ENCODE measurements around the gene LAIR2. TPM values are rescaled to one million over a fixed set of nuclear protein-coding genes. Genes with fewer than 3 reads are reported as not detected.

The LAIR2 gene
- polyA plus RNA-seq, 2 of the 4 experiments (the other 2 are of a cell fraction): not detected

GRCh38 chr19:54489341-54489740 is 13.3 kb upstream of the LAIR2 start:
- ATAC-seq (peak; percentile 55; a peak in 4 of 6 replicates), DNase-seq (ENCODE audit: low read depth in 1 of 2, low spot score in 1 of 2) (no peak), FAIRE-seq (no peak)
- Histone ChIP-seq H3K4me1 (no peaks in the 10 kb centered on the region), H3K9me3 (no peaks in the 10 kb centered on the region), H3K4me3 (no peak overlapping the region), H3K4me2 (no peak overlapping the region), H3K27ac (no peak overlapping the region)
- 45% methylated on average over 7 of the region's 7 CpGs for WGBS (ENCODE audit: missing lambda C conversion rate)
- TF ChIP-seq CBX8 (IDR thresholded peaks at IDR 0.05): no peak
- no peak for TF ChIP-seq HES2 (IDR thresholded peaks at IDR 0.05)
- no peak for TF ChIP-seq TFCP2L1 (CRISPR knock-in tag; IDR thresholded peaks at IDR 0.05)
- TF ChIP-seq ELK1 (IDR thresholded peaks at IDR 0.05; ENCODE audit: low read depth, low read length): no peak
- no peak for TF ChIP-seq BHLHE40 (IDR thresholded peaks at IDR 0.05; ENCODE audit: low read depth, low read length)
- TF ChIP-seq MYC (IDR thresholded peaks at IDR 0.05; ENCODE audit: borderline replicate concordance, low read length): no peak
- TF ChIP-seq RAD21 (conservative IDR thresholded peaks at IDR 0.05 in 1 of 2, IDR thresholded peaks at IDR 0.05 in 1 of 2): no peak
- TF ChIP-seq SMC3 (IDR thresholded peaks at IDR 0.05): no peak
- no peak for TF ChIP-seq HOXB13 (CRISPR knock-in tag; IDR thresholded peaks at IDR 0.05; ENCODE audit: low read depth)
- no peak for TF ChIP-seq CTCF (IDR thresholded peaks at IDR 0.05)
- no peak for TF ChIP-seq NFE2L2 (conservative IDR thresholded peaks at IDR 0.05; ENCODE audit: low read length)
- CTCF ChIA-PET: interaction anchor here (1.2 to 3.1 kb wide), 2 partner anchors 9 to 184 kb away, joined by 3 to 29 read pairs; no protein-coding TSS in a partner anchor
- POLR2A ChIA-PET: no interaction called here

- no peak overlapping the region for H3K4me2 ChIP-seq
- WGBS (ENCODE audit: missing lambda C conversion rate): 40% methylated on average over 9 of the region's 9 CpGs
- no peak overlapping the region for H3K27ac ChIP-seq
- no peak for DNase-seq (ENCODE audit: low read depth in 1 of 2, low spot score in 1 of 2)
- H3K9me3 ChIP-seq: no peaks in the 10 kb centered on the region
- no peak overlapping the region for H3K4me3 ChIP-seq
- H3K4me1 ChIP-seq: no peaks in the 10 kb centered on the region
- CTCF ChIA-PET: interaction anchor here (1.2 to 3.1 kb wide), 2 partner anchors 10 to 184 kb away, joined by 3 to 29 read pairs; no protein-coding TSS in a partner anchor
- TF ChIP-seq PHF8 (IDR thresholded peaks at IDR 0.05; ENCODE audit: borderline replicate concordance, low read depth) (no peak), KDM1A (IDR thresholded peaks at IDR 0.05; ENCODE audit: low read depth) (no peak), REST (IDR thresholded peaks at IDR 0.05) (no peak)
- POLR2A ChIA-PET: no interaction called here
- FAIRE-seq: no peak
- ATAC-seq: peak in 1 of 2 experiments; percentile 36; a peak in 2 of 6 replicates
These were observed 12.9 kb upstream of the LAIR2 start for GRCh38 chr19:54489766-54490165.

GRCh38 chr19:54492568-54492967 is 10.1 kb upstream of the LAIR2 start:
- no peak for FAIRE-seq
- no peak overlapping the region for H3K4me2 ChIP-seq
- H3K4me3 ChIP-seq: no peak overlapping the region
- POLR2A ChIA-PET: no interaction called here
- no peaks in the 10 kb centered on the region for H3K4me1 ChIP-seq
- H3K9me3 ChIP-seq: peaks cover 6% of the 10 kb centered on the region; the same call in 1 of the 3 replicates
- ATAC-seq: no peak
- CTCF ChIA-PET: interaction anchor here (4.0 kb wide), 1 partner anchor 13 kb away, joined by 29 read pairs; no protein-coding TSS in a partner anchor
- DNase-seq (ENCODE audit: low read depth in 1 of 2, low spot score in 1 of 2): no peak
- whole genome bisulfite sequencing (ENCODE audit: missing lambda C conversion rate): 28% methylated on average over 18 of the region's 18 CpGs
- no peak overlapping the region for H3K27ac ChIP-seq
- TF ChIP-seq KDM1A (IDR thresholded peaks at IDR 0.05; ENCODE audit: low read depth): no peak
- TF ChIP-seq HOXA7 (CRISPR knock-in tag; IDR thresholded peaks at IDR 0.05): no peak
- no peak for TF ChIP-seq E2F6 (IDR thresholded peaks at IDR 0.05; ENCODE audit: borderline replicate concordance, low read depth)
- no peak for TF ChIP-seq KDM5A (IDR thresholded peaks at IDR 0.05)
- TF ChIP-seq PHF8 (IDR thresholded peaks at IDR 0.05; ENCODE audit: borderline replicate concordance, low read depth): no peak
- no peak for TF ChIP-seq USF2 (IDR thresholded peaks at IDR 0.05)
- TF ChIP-seq ZC3H11A (IDR thresholded peaks at IDR 0.05): no peak
- TF ChIP-seq CEBPB (IDR thresholded peaks at IDR 0.05): no peak
- TF ChIP-seq HOXB5 (CRISPR knock-in tag; IDR thresholded peaks at IDR 0.05): no peak
- TF ChIP-seq ESRRA (IDR thresholded peaks at IDR 0.05; ENCODE audit: borderline replicate concordance, low read length): no peak
- TF ChIP-seq BCL3 (IDR thresholded peaks at IDR 0.05): no peak
- no peak for TF ChIP-seq HES2 (IDR thresholded peaks at IDR 0.05)
